ENCODE measurements around the gene ACKR2. TPM values are rescaled to one million over a fixed set of nuclear protein-coding genes. Genes with fewer than 3 reads are reported as not detected.

The ACKR2 gene
- total RNA-seq, 1 experiment from 2014 or later = 0.28 TPM

GRCh38 chr3:42850263-42850662, 41.0 kb downstream of the ACKR2 start:
- ChIA-PET CTCF (interaction anchor here (1.4 to 2.0 kb wide), 2 partner anchors 11 to 31 kb away, joined by 4 to 8 read pairs; no protein-coding TSS in a partner anchor), POLR2A (no interaction called here)
- no peak overlapping the region for H3K27ac Mint-ChIP-seq
- no peak for ATAC-seq
- peaks cover 9% of the 10 kb centered on the region for H3K4me1 Mint-ChIP-seq
- no peaks in the 10 kb centered on the region for H3K27me3 Mint-ChIP-seq (ENCODE audit: low read depth)
- no peak overlapping the region for H3K4me3 Mint-ChIP-seq
- no peaks in the 10 kb centered on the region for H3K9me3 Mint-ChIP-seq
- H3K36me3 Mint-ChIP-seq = no peaks in the 10 kb centered on the region
- no peak for TF ChIP-seq MYBL2 (CRISPR knock-in tag; IDR thresholded peaks at IDR 0.05)
- no peak for TF ChIP-seq FOXK1 (CRISPR knock-in tag; IDR thresholded peaks at IDR 0.05)
- TF ChIP-seq ZNF219 (CRISPR knock-in tag; IDR thresholded peaks at IDR 0.05; ENCODE audit: borderline replicate concordance) = no peak
- no peak for TF ChIP-seq GTF2I (CRISPR knock-in tag; conservative IDR thresholded peaks at IDR 0.05)
- TF ChIP-seq AFF4 (CRISPR knock-in tag; IDR thresholded peaks at IDR 0.05; ENCODE audit: borderline replicate concordance) = no peak
- no peak for TF ChIP-seq ZNF423 (CRISPR knock-in tag; IDR thresholded peaks at IDR 0.05)
- TF ChIP-seq ZMAT4 (CRISPR knock-in tag; IDR thresholded peaks at IDR 0.05) = no peak
- no peak for TF ChIP-seq ERG (CRISPR knock-in tag; IDR thresholded peaks at IDR 0.05)
- no peak for TF ChIP-seq ZNF425 (CRISPR knock-in tag; conservative IDR thresholded peaks at IDR 0.05)
- no peak for DNase-seq (ENCODE audit: low spot score)

GRCh38 chr3:42851228-42851834, 42.1 kb downstream of the ACKR2 start:
- no peak for TF ChIP-seq SP1 (CRISPR knock-in tag; conservative IDR thresholded peaks at IDR 0.05)
- no peak for TF ChIP-seq CREB1 (CRISPR knock-in tag; IDR thresholded peaks at IDR 0.05)
- no peak for TF ChIP-seq NR2C2 (CRISPR knock-in tag; IDR thresholded peaks at IDR 0.05)
- no peak for TF ChIP-seq ATF6 (CRISPR knock-in tag; IDR thresholded peaks at IDR 0.05)
- DNase-seq (ENCODE audit: low spot score) (no peak), ATAC-seq (no peak)
- POLR2A ChIA-PET = no interaction called here
- Mint-ChIP-seq H3K36me3 (no peaks in the 10 kb centered on the region), H3K9me3 (no peaks in the 10 kb centered on the region), H3K4me1 (peaks cover 9% of the 10 kb centered on the region), H3K4me3 (no peak overlapping the region), H3K27me3 (ENCODE audit: low read depth) (no peaks in the 10 kb centered on the region), H3K27ac (no peak overlapping the region)
- CTCF ChIA-PET = interaction anchor here (0.5 to 2.0 kb wide), 4 partner anchors 12 to 33 kb away, joined by 4 to 8 read pairs (median 6); no protein-coding TSS in a partner anchor
